Tongue (tissue), 2 donors: ENCODE measurements around the gene CPLX4. TPM values are rescaled to one million over a fixed set of nuclear protein-coding genes. Genes with fewer than 3 reads are reported as not detected.

ENCODE experiments used
- DNase-seq: peaks from one replicate; pipeline ENCODE4 v3.0.0-alpha.2; 2015
- total RNA-seq: library from RNA; depleted of rRNA; stranded (reverse); fragments of >200 nt; gene quantifications from one replicate; pipeline ENCODE4 v1.2.3, GENCODE V29; 2014

The CPLX4 gene
- total RNA-seq, 1 donor from 2014 or later: not detected

DNA sequence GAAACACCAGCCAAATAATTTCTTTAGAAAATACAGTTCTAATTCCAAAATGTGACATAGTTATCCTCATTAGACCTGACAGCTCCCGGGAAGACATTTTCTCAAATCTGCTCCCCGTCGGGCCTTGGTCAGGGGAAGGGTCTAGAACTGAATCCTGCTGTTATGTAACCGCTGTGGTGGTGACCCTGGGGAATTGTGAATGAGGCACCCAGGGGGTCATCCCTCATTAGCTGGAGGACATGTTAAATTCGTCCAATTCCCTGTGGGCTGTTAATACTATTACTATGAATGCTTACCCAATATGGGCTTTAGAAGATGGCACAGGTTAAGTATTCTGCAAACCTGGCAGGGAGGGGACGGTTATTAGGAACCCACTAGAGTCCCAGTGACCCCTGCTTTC lies 11.8 kb downstream of the CPLX4 start:
- DNase-seq: no peak

DNA sequence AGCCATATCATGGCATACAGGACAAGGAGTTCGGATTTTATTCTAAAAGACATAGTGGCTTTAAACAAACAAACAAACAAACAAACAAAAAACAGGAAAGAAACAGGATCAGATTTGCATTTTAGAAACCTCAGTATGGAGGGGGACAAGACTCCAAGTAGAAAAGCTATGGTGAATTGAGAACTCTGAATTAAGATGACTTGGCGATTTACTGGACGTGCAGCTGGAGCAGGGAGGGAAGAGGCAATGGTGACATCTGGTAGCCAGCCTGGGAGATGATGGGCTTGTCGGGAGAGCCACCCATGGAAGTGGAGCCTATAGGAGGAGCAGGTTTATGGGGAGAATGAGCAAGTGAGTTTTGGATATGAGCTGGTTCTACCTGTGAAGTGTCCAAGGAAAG lies 13.2 kb downstream of the CPLX4 start:
- no peak for DNase-seq

GRCh38 chr18:59303656-59304195 lies 14.7 kb downstream of the CPLX4 start:
- no peak for DNase-seq

DNA sequence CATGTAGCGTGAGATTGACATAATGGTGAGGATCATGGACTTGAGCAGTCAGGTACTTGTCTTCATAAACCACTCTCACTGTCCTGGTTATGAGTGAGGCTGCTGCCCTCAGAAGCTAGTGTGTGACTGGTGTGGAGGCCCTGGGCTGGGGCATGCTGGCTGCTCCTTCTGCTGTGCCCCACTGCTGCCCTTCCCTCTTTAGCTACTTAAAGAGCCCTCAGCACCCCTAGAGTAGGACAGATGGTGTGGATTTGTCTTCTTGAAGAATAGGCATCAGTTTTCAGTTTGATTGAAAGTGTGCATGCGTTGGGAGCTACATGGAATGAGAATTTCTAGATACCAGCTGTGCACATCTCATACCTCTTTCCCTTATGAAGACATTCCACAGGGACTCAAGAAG lies 15.4 kb downstream of the CPLX4 start:
- no peak for DNase-seq

DNA sequence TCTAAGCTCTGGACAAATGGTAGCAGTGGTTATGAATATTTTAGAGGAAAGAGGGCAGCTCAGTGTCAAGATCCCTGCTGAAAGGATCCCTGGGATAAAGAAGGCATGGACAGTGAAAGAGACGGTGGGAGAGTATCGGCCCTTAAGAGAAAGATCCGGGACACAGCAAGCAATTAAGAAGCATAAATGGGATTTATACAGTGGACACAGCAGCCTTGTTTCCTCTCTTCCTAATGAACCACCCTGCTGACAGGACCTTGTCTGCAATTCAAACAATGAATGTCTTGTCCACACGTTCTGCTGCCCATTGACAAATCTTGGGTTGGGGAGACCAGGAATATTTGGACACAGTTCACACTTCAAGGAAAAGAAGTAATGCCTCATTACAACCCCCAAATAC lies 16.5 kb downstream of the CPLX4 start:
- no peak for DNase-seq

DNA sequence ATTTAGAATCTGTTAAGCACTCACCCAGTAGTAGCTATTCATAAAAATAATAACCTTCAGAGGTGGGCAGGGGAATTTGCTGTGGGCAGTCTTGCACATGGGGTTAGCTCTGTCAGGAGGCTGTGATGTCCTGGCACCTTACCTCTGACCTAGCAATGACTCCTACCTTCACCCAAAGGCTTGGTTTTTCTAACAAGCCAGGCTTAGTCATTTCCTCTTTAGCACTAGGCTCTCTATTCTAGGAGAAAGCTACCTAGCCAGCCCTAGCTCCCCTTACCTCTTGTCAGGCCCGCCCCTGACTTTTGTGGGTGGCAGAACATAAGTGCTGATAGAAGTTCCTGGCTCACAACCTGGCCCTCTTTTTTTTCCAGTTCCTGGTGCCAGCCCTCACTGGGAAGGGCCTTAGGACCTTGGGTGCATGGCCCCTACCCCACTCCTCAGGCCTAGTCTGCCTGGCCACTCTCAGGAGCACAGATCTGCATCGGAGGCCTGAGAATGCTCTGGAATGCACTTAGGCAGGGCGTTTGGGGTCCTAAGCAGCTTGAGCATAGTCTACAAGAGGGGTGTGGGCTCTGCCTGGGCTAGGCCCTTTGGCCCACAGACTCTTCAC lies 17.7 kb downstream of the CPLX4 start:
- no peak for DNase-seq

GRCh38 chr18:59298871-59299270 lies 19.6 kb downstream of the CPLX4 start:
- DNase-seq: no peak

DNA sequence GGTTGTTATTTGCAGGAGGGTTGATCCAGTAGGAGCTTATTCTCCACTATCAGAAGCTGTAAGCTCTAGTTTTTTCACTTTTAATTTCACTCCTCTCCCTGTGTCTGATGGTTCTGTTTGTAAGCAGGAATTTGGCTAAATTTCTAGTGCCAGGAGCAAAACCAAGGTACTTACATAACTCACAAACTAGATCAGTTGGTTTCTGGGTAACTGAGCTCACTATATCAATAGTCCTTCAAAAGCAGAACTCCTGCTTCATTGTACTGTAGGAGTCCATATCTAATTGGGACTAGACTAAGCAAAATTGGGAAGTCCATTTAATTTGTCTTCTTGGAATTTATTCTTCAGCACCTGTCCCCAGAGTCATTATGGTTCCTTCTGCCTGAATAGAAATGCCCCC lies 25.1 kb downstream of the CPLX4 start:
- DNase-seq: no peak

GRCh38 chr18:59286341-59286740 lies 32.1 kb downstream of the CPLX4 start:
- DNase-seq: no peak

- DNase-seq: no peak
Observed at GRCh38 chr18:59282341-59282740, 36.1 kb downstream of the CPLX4 start.

DNA sequence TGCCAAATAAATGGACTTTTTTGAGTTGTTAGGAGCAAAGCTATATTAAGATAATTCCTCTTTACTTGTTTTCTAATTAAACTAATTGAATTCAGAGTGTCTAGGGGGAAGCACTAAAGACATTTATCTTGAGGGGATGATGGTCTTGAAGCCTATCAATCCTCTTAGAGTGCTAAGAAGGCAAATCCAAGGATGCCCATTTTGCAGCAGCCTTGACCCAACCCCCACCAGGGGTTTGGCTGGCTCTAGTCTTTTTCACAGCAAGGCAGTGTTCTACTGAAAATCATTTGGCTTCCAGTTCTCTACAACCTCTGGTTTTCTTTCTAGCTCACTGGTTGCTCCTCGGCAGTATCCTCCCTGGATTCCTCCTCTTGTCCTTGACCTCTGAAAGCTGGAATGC lies 38.7 kb downstream of the CPLX4 start:
- no peak for DNase-seq

GRCh38 chr18:59279193-59279592 lies 39.3 kb downstream of the CPLX4 start:
- DNase-seq: no peak

DNA sequence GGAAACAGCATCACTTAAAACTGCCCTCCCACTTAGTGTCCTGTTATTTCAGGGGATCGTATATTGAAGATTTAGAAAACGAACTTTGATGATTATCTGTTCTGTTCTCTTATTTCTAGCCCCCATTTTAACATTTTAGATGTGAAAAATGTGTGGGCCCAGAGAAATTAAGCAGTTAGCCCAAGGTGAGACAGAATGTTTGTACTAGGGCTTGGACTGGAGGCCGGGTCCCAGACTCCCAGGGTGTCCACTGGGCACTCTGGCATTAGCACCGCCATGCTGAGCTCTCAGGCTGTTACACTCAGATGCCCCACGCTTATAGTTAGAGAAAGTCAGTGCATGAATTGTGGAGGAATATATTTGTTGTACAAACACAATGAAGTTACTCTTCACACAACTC lies 39.7 kb downstream of the CPLX4 start:
- DNase-seq: no peak

GRCh38 chr18:59276047-59276446 lies 42.4 kb downstream of the CPLX4 start:
- DNase-seq: no peak

GRCh38 chr18:59275406-59275949 lies 43.0 kb downstream of the CPLX4 start:
- DNase-seq: no peak

DNA sequence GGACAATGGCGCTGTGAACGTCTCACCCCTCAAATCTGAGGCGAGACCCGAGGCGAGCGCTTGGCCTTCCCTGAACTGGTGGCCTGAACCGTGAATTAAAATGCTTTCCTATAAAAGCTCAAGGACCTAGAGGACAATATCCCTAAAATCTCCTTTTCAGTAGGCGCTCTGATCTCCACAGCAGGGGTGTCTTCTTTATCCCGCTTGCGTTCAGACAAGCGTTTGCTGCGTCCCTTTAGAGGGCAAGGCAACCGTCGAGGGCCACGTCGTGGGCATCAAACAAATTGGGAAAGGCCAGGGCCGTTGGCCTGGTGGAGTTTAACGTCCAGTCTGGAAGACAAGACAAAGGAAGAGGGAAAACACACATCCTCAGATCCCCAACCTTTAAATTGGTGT lies 43.9 kb downstream of the CPLX4 start:
- no peak for DNase-seq

- no peak for DNase-seq
Observed at GRCh38 chr18:59273759-59274532, 44.5 kb downstream of the CPLX4 start.

- no peak for DNase-seq
Observed at GRCh38 chr18:59272891-59273758, 45.3 kb downstream of the CPLX4 start, which contains the start of gene RAX. TSS of gene RAX (minus strand) at chr18:59273454. CDS start at chr18:59273206, 248 bp downstream.

DNA sequence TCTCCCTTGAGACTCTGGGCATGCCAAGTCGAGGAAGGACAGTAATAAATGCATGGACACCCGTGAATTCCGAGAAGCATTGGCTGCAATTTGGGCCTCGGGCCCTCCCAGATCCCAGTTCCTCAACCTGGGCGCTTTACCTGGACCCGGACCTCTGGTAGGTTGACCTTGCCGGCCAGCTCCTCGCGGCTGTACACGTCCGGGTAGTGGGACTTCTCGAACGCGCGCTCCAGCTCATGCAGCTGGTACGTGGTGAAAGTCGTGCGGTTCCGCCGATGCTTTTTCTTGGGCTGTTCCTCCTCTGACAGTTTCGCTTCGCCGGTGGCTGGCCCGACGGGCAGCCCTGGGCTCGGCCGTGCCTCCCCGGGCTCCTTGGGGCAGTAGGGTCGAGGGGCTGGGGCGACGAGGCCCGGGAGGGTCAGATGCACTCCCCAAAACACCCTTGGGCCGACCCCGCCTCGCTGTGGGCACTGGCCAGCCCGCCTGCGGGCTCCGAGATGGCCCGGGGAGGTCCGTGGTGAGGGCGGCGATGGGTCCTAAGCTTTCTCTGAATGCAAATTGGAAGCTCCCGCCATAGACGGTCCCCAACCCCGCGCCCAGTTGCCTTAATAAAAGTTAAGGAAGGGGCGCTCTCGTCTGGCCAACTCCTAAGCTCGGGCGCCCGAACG lies 46.1 kb downstream of the CPLX4 start:
- no peak for DNase-seq

DNA sequence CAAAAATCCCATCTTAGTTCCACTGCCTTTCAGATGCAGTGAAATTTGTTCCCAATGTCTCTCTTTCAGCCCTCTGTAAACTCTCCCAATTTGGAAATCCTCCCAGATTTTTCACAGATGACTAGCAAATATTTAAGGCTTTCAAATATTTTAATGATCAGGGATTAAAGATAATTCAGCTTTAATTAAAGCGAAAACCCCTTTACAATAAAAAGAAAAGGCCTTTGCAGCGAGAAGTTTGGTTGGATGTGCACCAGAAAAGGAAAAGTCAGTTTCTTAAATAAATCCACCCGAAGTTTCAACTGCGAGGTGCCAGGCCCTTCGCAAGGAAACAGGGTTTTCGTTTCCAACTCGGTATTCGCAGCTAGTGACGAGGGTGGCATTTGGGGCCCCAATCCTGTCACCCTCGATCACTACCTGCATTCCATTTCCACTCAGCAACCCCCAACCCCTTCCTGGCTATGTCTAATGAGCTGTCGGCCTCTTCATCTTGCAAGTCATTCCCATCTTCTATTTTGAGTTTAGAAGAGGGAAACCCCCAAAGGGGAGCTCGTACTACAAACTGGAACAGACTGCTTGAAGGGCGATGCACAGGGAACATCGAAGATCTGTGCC lies 46.7 kb downstream of the CPLX4 start:
- DNase-seq: no peak

DNA sequence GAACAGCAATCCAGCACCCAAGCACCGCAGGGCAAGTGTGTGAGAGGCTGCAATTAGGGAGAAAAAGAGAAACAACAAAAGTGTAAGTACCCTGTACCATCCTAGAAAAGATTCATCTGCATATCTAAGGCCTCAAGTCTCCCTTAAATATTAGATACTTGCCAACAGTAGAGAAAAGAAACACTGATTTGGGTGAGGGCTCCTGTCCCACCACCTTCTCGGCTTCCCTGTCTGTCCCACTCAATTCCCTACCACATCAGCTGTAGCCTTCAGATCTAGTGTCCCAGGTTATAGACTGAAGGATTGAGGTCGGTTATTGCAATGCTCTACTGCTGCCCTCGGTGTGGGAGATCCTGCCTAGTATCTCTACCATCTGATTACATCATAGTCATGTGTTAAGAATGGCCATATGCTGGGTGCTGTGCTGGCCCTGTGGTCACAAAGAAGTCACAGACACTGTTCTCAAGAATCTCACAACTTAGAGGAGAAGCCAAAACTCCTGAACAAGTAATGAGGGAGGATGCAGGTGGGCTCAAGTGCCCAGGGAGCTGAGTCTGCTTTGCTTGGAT lies 47.7 kb downstream of the CPLX4 start:
- no peak for DNase-seq
